ENCODE results near the gene TOP1.

Gene TOP1

GRCh38 chr20:41133709-41134361, 105.2 kb downstream of the TOP1 start:
- no peak for FAIRE-seq

GRCh38 chr20:41134362-41135186, 106.0 kb downstream of the TOP1 start:
- FAIRE-seq = no peak

- no peak for FAIRE-seq
Observed at GRCh38 chr20:41135187-41135887, 106.7 kb downstream of the TOP1 start.

GRCh38 chr20:41135888-41136679, 107.5 kb downstream of the TOP1 start:
- FAIRE-seq = no peak

- no peak for FAIRE-seq
Observed at GRCh38 chr20:41136680-41137613, 108.3 kb downstream of the TOP1 start, which contains the start of gene PLCG1. PLCG1 (plus strand) TSS chr20:41137543; CDS start chr20:41137642, 99 bp downstream.

- FAIRE-seq = no peak
Observed at GRCh38 chr20:41137614-41138474, 109.2 kb downstream of the TOP1 start.

GRCh38 chr20:41138475-41139226, 110.0 kb downstream of the TOP1 start:
- no peak for FAIRE-seq

- no peak for FAIRE-seq
Observed at GRCh38 chr20:41139227-41140093, 110.8 kb downstream of the TOP1 start.

- no peak for FAIRE-seq
Observed at GRCh38 chr20:41140226-41141133, 111.9 kb downstream of the TOP1 start.

- FAIRE-seq = no peak
Observed at GRCh38 chr20:41141153-41141815, 112.7 kb downstream of the TOP1 start.

- FAIRE-seq = no peak
Observed at GRCh38 chr20:41142245-41142644, 113.6 kb downstream of the TOP1 start.

GRCh38 chr20:41142919-41143318, 114.3 kb downstream of the TOP1 start:
- FAIRE-seq = no peak

GRCh38 chr20:41143354-41143753, 114.7 kb downstream of the TOP1 start:
- FAIRE-seq = no peak

GRCh38 chr20:41145317-41145716, 116.7 kb downstream of the TOP1 start:
- FAIRE-seq = no peak

GRCh38 chr20:41145821-41146620, 117.4 kb downstream of the TOP1 start:
- FAIRE-seq = no peak

GRCh38 chr20:41147767-41148191, 119.2 kb downstream of the TOP1 start:
- FAIRE-seq = no peak
